ENCODE data around the gene DYRK4.

DNA sequence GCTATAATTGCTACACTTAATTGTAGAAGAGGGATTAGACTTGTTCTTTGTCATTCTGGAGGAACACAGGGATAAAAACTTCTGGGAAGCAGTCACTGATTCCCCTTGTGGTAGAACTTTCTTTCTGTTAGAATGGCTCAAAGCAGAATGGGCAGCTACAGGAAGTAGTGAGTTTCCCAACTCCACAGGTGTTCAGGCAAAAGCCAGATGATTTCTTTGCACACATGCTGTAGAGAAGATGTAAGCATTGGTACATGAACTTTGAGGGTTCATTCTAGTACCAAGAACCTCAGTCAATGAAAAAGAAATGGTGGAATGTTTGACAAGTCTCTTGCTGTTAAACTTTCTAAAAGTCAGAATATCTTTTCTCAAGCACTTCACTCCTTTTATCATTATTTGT is 91.2 kb downstream of the DYRK4 start:
- TF ChIP-seq, protein P1, sequence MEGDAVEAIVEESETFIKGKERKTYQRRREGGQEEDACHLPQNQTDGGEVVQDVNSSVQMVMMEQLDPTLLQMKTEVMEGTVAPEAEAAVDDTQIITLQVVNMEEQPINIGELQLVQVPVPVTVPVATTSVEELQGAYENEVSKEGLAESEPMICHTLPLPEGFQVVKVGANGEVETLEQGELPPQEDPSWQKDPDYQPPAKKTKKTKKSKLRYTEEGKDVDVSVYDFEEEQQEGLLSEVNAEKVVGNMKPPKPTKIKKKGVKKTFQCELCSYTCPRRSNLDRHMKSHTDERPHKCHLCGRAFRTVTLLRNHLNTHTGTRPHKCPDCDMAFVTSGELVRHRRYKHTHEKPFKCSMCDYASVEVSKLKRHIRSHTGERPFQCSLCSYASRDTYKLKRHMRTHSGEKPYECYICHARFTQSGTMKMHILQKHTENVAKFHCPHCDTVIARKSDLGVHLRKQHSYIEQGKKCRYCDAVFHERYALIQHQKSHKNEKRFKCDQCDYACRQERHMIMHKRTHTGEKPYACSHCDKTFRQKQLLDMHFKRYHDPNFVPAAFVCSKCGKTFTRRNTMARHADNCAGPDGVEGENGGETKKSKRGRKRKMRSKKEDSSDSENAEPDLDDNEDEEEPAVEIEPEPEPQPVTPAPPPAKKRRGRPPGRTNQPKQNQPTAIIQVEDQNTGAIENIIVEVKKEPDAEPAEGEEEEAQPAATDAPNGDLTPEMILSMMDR (IDR thresholded peaks at IDR 0.05) = no peak
- no peak for TF ChIP-seq POLR2A (IDR thresholded peaks at IDR 0.05)
